Ovary (tissue), 9 donors: ENCODE data around the gene DGCR8. TPM values are rescaled to one million over a fixed set of nuclear protein-coding genes. Genes with fewer than 3 reads are reported as not detected.

ENCODE experiments used
- DNase-seq, 5 donors: peaks; one replicate each; pipeline ENCODE4 v3.0.0-alpha.2; 2019 to 2020
- H3K27ac ChIP-seq, 2 donors: fragments of 200-600 bp; one replicate each; pipeline versions ENCODE4 v1.5.1 to v1.8.0; 2019 to 2022
- H3K27me3 ChIP-seq: fragments of 200-600 bp; one replicate; pipeline ENCODE4 v1.8.0; 2022
- H3K36me3 ChIP-seq: fragments of 200-600 bp; sonication (generic); one replicate; pipeline ENCODE4 v1.5.1; 2019
- H3K4me1 ChIP-seq: one replicate; pipeline ENCODE4 v1.8.1; 2013; ENCODE audit warnings: mild to moderate bottlenecking, moderate library complexity; ENCODE audit not compliant: insufficient read depth
- H3K4me3 ChIP-seq: fragments of 200-600 bp; sonication (generic); one replicate; pipeline ENCODE4 v1.5.1; 2017
- H3K9me3 ChIP-seq, 2 donors: fragments of 200-600 bp in 1 of 2; sonication (generic) in 1 of 2; one replicate each; pipeline versions ENCODE4 v1.5.1 to v1.8.1; 2013 to 2019; ENCODE audit warnings: mild to moderate bottlenecking in 1 of 2, moderate library complexity in 1 of 2
- CTCF ChIP-seq, 3 donors: fragments of 450-650 bp in 2 of 3; fragments of 200-600 bp in 1 of 3; IDR thresholded peaks; one replicate each; pipeline versions ENCODE4 v1.5.1 to v1.8.0; 2016 to 2022; ENCODE audit warnings: antibody characterized with exemption in 3 of 3, mild to moderate bottlenecking in 1 of 3
- EP300 ChIP-seq: sonication (generic); formaldehyde crosslinking; IDR thresholded peaks from one replicate; pipeline ENCODE4 v1.6.1; 2017; ENCODE audit warnings: antibody characterized with exemption
- POLR2A ChIP-seq: fragments of 450-650 bp; IDR thresholded peaks from one replicate; pipeline ENCODE4 v1.6.1; 2017; ENCODE audit warnings: antibody characterized with exemption, mild to moderate bottlenecking, moderate library complexity
- WGBS, 3 donors: extraction: QIAGEN DNeasy Blood & Tissue Kit in 1 of 3; methylation state at CpG; one replicate each; pipeline versions ENCODE4 v1.1.5 to v1.1.7; 2013 to 2017; 5-methylcytosine and 5-hydroxymethylcytosine counted together
- intact Hi-C, 4 donors: fragments of 100-400 bp; cut with DNase I; formaldehyde crosslinking; loops; one replicate each; pipeline versions ENCODE4 v1.11.0 to v1.15.1; 2022 to 2023
- polyA plus RNA-seq, 2 donors: library from polyadenylated mRNA; stranded (reverse); fragments of 200-250 nt in 1 of 2; fragments of 350-450 nt in 1 of 2; fragmentation: Illumina TruSeq in 1 of 2; extraction: RNeasy Lipid Tissue Mini Kit (QIAGEN cat#74804) in 1 of 2; gene quantifications; one replicate each; pipeline ENCODE4 v1.2.3, GENCODE V29; 2013 to 2014
- total RNA-seq, 7 donors: library from RNA; depleted of rRNA in 2 of 7; stranded (reverse); fragments of >200 nt in 2 of 7; fragmentation: NEBNext Ultra II Directional in 3 of 7; extraction: Animal tissue kit (Norgen Biotek cat#: 25700) in 3 of 7; gene quantifications; one replicate each; pipeline versions ENCODE4 v1.1.0 to v1.2.4, GENCODE V29; 2016 to 2023
- donor health status: DM: no; HTN: no; CAD: no; lungs with moderate emphysema.
- donor health status: DM: no; HTN: no; CAD: no.
- donor health status: Bipolar disorder and iron deficiency.
- donor health status: DM: yes; HTN: yes; CAD: no.
- donor health status: DM: no; HTN: no; CAD: no.
- donor health status: DM: yes; HTN: yes; CAD: no.

DGCR8 gene
- total and polyA plus RNA-seq, 9 donors, result 15.9 to 46.5 (median 37.6) TPM

DNA sequence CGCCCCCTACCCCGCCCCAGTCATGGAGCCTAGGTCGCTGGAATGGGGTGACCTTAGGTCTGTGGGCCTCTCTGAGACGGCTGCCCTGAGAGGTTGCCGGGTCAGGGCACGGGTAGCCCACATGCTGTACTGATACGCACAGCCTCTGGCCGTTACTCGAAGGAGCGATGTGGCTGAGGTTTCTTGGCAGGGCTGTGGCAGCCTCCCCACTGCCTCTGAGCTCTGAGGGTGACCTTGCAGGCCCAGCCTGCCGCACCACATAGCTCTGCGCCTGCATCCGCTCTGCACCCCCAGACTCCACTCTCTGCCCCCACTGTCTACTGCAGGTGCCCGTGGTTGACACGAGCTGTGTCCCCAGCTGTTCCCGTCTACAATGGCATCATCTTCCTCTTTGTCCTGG lies 58.8 kb downstream of the DGCR8 start:
- Histone ChIP-seq H3K4me3 (no peak overlapping the region), H3K4me1 (peaks cover 10% of the 10 kb centered on the region), H3K27ac (no peak overlapping the region), H3K9me3 (no peaks in the 10 kb centered on the region), H3K36me3 (no peaks in the 10 kb centered on the region), H3K27me3 (no peaks in the 10 kb centered on the region)
- intact Hi-C loops, result loop anchor here in 1 of 4 donors (10.0 kb wide), 1 partner anchor 56 kb away; no protein-coding TSS in a partner anchor
- TF ChIP-seq CTCF (IDR thresholded peaks at IDR 0.05), result no peak
- no peak for TF ChIP-seq EP300
- TF ChIP-seq POLR2A, result no peak
- WGBS, 3 donors, result 85 to 90% (median 89%) methylated on average over 15 to 16 of the region's 16 CpGs
- DNase-seq, result no peak

DNA sequence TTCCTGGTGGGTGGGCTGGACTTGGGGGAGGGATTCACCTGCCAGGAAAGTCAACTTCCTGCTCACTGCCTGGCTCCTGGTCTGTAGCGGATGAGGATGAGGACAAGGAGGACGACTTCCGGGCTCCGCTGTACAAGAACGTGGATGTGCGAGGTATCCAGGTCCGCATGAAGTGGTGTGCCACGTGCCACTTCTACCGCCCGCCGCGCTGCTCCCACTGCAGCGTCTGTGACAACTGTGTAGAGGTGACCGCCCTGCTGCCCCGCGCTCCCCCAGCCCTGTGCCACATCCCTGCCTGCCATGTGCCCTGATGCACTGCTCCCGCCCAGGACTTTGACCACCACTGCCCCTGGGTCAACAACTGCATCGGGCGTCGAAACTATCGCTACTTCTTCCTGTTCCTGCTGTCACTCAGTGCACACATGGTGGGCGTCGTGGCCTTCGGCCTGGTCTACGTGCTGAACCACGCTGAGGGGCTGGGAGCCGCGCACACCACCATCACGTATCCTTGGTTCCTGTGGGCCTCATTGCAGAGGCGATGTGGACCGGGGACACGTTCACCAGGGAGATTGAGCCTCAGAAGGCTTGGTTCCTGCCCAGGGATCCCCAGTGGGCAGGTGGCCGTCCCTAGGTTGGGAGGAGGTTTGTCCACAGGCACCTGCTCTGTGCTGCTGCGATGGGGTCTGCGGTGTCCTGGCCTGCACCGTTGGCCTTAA lies 59.5 kb downstream of the DGCR8 start:
- intact Hi-C loops, result loop anchor here in 1 of 4 donors (10.0 kb wide), 1 partner anchor 55 kb away; no protein-coding TSS in a partner anchor
- no peaks in the 10 kb centered on the region for H3K36me3 ChIP-seq
- WGBS, 3 donors, result 92 to 97% (median 95%) methylated on average over 32 to 36 of the region's 36 CpGs

DNA sequence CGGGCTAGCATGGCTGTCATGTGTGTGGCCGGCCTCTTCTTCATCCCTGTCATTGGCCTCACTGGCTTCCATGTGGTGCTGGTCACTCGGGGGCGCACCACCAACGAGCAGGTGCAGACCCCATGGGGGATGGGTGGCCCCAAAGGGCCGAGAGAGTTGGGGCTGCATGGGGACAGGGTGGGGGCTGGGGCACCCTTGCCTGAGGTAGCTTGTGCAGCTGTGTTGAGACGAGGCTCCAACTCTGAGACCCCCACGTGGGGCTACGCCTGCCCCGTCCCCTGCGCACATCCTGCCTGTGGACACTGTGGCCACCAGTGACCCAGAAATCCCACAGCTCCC lies 60.0 kb downstream of the DGCR8 start:
- peaks cover 10% of the 10 kb centered on the region for H3K4me1 ChIP-seq
- TF ChIP-seq CTCF (IDR thresholded peaks at IDR 0.05), result no peak
- TF ChIP-seq EP300, result no peak
- TF ChIP-seq POLR2A, result no peak
- intact Hi-C loops, result no loop called here
- no peak for DNase-seq
- no peak overlapping the region for H3K27ac ChIP-seq
- H3K27me3 ChIP-seq, result no peaks in the 10 kb centered on the region
- H3K9me3 ChIP-seq, result no peaks in the 10 kb centered on the region
- 78 to 91% (median 87%) methylated on average over 7 to 11 of the region's 11 CpGs for WGBS, 3 donors
- no peaks in the 10 kb centered on the region for H3K36me3 ChIP-seq
- no peak overlapping the region for H3K4me3 ChIP-seq

More for the DNA sequence above, 59.5 kb downstream of the DGCR8 start:
- Histone ChIP-seq H3K9me3 (no peaks in the 10 kb centered on the region), H3K27ac (no peak overlapping the region), H3K4me3 (no peak overlapping the region), H3K4me1 (peaks cover 10% of the 10 kb centered on the region), H3K27me3 (no peaks in the 10 kb centered on the region)
- no peak for DNase-seq
- TF ChIP-seq EP300, result no peak
- no peak for TF ChIP-seq CTCF (IDR thresholded peaks at IDR 0.05)
- TF ChIP-seq POLR2A, result no peak

GRCh38 chr22:20140521-20140964 lies 60.5 kb downstream of the DGCR8 start:
- Histone ChIP-seq H3K36me3 (no peaks in the 10 kb centered on the region), H3K27ac (no peak overlapping the region), H3K9me3 (no peaks in the 10 kb centered on the region), H3K4me1 (peaks cover 8% of the 10 kb centered on the region), H3K4me3 (no peak overlapping the region), H3K27me3 (no peaks in the 10 kb centered on the region)
- 79 to 87% (median 83%) methylated on average over 16 to 17 of the region's 17 CpGs for WGBS, 3 donors
- TF ChIP-seq CTCF (IDR thresholded peaks at IDR 0.05) (no peak), POLR2A (no peak), EP300 (no peak)
- intact Hi-C loops, result no loop called here
- no peak for DNase-seq
